ENCODE data around the gene ATP8A2.

Gene ATP8A2

DNA sequence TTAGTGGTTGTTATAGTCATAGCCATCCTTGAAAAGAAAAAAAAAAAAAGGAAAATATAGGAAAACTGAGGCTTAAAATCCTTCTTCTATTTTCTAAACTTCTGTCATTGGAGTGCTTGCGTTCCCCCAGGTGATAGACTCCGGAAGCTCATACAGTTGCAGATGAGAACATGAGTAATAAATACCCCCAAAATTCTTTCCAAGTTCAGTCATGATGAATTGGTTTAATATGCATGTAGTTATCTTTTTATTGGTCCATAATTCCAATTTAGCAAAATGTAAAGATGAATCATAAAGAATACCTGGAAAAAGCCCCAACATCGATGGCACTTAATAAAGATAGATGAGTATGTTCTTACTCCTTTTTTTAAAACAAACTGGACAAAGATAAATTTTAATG is 487.8 kb downstream of the ATP8A2 start:
- TF ChIP-seq, protein P1, sequence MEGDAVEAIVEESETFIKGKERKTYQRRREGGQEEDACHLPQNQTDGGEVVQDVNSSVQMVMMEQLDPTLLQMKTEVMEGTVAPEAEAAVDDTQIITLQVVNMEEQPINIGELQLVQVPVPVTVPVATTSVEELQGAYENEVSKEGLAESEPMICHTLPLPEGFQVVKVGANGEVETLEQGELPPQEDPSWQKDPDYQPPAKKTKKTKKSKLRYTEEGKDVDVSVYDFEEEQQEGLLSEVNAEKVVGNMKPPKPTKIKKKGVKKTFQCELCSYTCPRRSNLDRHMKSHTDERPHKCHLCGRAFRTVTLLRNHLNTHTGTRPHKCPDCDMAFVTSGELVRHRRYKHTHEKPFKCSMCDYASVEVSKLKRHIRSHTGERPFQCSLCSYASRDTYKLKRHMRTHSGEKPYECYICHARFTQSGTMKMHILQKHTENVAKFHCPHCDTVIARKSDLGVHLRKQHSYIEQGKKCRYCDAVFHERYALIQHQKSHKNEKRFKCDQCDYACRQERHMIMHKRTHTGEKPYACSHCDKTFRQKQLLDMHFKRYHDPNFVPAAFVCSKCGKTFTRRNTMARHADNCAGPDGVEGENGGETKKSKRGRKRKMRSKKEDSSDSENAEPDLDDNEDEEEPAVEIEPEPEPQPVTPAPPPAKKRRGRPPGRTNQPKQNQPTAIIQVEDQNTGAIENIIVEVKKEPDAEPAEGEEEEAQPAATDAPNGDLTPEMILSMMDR (IDR thresholded peaks at IDR 0.05), result no peak
- Histone ChIP-seq H3K27ac (no peak overlapping the region), H3K4me3 (no peak overlapping the region)
- DNase-seq (ENCODE audit: low spot score), result no peak

DNA sequence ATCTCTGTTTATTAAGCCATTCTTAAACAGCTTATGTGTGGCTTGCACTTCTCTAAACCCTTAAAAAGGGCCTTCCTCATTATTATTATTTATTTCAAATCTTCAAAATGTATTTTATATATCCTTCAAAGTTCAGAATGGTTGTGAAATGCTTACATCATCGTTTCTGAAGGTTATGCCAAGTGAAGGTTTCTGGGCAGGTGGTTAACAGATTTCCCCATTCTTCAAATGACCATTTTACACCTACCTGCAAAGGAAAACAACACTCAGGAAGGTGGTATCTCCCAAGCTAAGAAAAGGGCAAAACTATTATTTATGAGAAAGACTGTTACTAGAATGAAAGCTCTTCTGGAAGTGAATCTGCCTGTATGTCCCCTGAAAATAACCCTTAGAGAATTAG is 488.5 kb downstream of the ATP8A2 start:
- Histone ChIP-seq H3K27ac (no peak overlapping the region), H3K4me3 (no peak overlapping the region)
- TF ChIP-seq, protein P1 (IDR thresholded peaks at IDR 0.05), result no peak
- DNase-seq (ENCODE audit: low spot score), result no peak

DNA sequence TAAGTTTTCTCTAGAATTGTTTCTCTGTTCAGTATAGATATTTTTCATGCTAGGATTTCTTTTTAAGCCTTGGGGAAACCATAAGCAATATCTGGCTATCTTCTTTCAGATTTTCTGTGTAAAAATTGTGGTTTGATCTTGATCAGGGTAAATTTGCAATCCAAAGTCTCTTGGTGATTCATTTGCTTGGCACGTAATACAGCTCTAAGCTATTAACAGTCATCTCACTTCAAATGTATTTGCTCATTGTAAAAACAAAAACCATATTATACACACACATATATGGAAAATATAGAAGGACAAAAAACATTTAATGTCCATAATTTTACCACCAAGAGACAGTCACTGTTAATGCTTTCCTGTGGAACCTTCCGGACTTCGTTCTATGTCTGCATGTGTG is 489.1 kb downstream of the ATP8A2 start:
- no peak for DNase-seq (ENCODE audit: low spot score)
- TF ChIP-seq, protein P1 (IDR thresholded peaks at IDR 0.05), result no peak
- Histone ChIP-seq H3K27ac (no peak overlapping the region), H3K4me3 (no peak overlapping the region)

DNA sequence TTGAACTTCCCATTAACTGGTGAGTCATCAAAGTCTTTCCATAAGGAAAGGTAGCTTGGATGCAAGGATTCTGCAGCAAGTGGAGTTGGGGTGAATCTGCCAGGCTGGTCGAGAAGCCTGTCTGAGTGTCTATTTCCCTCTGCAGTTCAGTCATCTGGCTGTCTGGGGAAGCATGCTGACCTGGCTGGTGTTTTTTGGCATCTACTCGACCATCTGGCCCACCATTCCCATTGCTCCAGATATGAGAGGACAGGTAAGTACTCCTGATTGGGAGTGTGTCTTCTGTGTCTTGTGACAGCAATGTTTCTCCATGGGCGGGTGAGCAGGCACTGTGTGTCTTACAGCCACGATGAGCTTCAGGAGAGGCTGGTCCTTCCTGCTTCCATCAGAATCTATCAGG is 490.4 kb downstream of the ATP8A2 start:
- no peak overlapping the region for H3K4me3 ChIP-seq
- no peak overlapping the region for H3K27ac ChIP-seq
- TF ChIP-seq, protein P1 (IDR thresholded peaks at IDR 0.05), result no peak

DNA sequence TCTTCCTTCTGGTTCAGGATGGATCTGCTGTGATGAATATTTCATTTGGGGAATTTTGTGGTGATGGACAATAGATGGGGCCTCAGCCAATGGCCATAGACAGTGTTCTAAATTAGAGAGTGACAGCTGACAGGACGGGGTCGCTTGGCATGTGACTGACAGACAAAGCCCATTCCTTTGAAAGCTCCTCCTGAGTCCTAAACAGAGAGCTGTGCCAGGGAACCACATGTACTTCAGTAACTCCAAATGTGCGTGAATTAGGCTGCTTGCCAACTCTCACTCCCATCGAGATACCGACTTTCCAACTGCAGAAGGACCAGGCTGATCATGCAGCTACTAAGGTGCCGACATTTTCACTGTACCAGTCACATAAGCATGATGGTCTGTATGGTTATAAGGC is 492.3 kb downstream of the ATP8A2 start:
- Histone ChIP-seq H3K27ac (no peak overlapping the region), H3K4me3 (no peak overlapping the region)
- TF ChIP-seq, protein P1 (IDR thresholded peaks at IDR 0.05), result no peak
- no peak for DNase-seq (ENCODE audit: low spot score)

More for the DNA sequence above, 490.4 kb downstream of the ATP8A2 start:
- no peak for DNase-seq (ENCODE audit: low spot score)

DNA sequence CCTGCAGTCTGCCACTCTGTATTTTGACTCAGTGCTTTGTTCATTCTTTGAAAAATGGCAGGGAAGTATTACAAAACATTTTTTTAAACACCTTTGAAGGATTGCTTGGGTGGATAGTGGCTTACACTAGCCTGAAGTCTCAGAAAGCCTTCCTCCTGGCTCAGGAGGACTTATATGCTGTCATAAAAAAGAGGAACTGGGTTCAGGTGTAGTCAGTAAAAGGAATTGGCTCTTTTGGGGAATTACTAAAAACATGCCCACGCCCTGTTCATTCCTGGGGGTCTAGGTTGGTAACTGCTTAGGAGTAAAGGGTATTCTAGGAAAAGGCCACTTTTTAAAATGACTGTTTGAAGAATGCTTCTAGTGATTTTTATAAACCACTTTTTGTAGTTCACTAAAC is 493.2 kb downstream of the ATP8A2 start:
- Histone ChIP-seq H3K4me3 (no peak overlapping the region), H3K27ac (no peak overlapping the region)
- TF ChIP-seq, protein P1 (IDR thresholded peaks at IDR 0.05), result no peak
- DNase-seq (ENCODE audit: low spot score), result no peak

DNA sequence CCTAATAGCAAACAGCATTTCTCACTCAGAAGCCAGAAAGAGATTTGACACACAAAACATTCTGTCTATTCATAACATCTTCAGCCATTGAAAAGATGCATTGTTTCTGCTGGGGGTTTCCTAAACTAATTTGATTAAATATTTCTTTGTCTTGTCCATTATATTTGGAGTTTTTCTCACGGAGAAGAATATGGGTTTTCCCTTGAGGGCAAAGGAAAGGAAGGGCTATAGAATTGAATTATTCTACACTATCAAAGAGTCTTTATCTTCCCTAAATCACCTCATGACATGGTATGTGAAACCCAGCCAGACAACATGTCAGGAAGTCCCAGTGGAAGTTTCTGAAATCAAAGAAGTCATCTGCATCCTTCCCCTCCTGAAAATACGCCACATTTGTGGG is 493.6 kb downstream of the ATP8A2 start:
- Histone ChIP-seq H3K27ac (no peak overlapping the region), H3K4me3 (no peak overlapping the region)
- TF ChIP-seq, protein P1 (IDR thresholded peaks at IDR 0.05), result no peak
- no peak for DNase-seq (ENCODE audit: low spot score)

Measured in coronary artery (tissue), 2 donors.